Esophagus squamous epithelium (tissue), 4 donors: ENCODE results near the gene DNALI1.

ENCODE experiments used
- POLR2A ChIP-seq, 4 donors: fragments of 450-650 bp; IDR thresholded peaks; one replicate each; pipeline ENCODE4 v1.6.1; 2017; ENCODE audit warnings: antibody characterized with exemption in 4 of 4, mild to moderate bottlenecking in 4 of 4, moderate library complexity in 3 of 4
- TF ChIP-seq, protein P1 (sequence below), 6 experiments: fragments of 450-650 bp in 4 of 6; fragments of 200-600 bp in 2 of 6; sonication (generic) in 2 of 6; IDR thresholded peaks; one replicate each; pipeline ENCODE4 v1.5.1; 2016 to 2019; ENCODE audit warnings: antibody characterized with exemption in 6 of 6, mild to moderate bottlenecking in 4 of 6, moderate library complexity in 4 of 6

DNA sequence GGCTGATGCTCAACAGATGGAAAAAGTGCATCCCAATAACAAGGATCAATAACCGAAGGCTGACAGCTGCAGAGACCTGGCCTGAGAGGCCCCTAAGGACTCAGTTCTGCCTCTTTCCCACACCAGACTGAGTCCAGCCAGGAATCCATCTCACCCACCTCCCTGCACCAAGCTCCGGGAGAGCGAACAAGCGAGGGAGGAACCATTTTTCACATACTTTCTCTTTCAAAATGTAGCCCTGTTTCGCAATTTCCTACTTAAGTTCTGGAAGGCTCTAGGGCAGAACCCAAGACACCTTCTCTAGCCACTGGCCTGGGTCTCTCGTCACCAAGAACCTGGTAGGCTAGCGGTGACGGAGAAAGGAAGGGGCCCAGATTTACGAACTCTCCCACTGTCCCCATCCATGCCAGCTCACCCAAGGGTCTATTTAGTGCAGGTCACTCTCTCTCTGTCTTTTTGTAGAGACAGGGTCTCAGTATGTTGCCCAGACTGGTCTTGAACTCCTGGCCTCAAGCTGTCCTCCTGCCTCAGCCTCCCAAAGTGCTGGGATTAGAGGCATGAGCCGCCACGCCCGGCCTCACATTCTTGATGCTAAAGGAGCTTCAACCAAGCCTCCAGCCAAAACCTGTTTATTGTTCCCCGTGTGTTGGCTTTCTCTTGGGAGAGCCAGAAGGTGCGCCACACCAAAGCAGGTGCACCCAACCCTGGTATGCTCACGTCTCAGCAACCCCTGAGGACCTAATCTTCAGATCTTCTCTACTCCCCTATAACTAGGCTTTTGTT lies 49.9 kb downstream of the DNALI1 start:
- TF ChIP-seq, protein P1, sequence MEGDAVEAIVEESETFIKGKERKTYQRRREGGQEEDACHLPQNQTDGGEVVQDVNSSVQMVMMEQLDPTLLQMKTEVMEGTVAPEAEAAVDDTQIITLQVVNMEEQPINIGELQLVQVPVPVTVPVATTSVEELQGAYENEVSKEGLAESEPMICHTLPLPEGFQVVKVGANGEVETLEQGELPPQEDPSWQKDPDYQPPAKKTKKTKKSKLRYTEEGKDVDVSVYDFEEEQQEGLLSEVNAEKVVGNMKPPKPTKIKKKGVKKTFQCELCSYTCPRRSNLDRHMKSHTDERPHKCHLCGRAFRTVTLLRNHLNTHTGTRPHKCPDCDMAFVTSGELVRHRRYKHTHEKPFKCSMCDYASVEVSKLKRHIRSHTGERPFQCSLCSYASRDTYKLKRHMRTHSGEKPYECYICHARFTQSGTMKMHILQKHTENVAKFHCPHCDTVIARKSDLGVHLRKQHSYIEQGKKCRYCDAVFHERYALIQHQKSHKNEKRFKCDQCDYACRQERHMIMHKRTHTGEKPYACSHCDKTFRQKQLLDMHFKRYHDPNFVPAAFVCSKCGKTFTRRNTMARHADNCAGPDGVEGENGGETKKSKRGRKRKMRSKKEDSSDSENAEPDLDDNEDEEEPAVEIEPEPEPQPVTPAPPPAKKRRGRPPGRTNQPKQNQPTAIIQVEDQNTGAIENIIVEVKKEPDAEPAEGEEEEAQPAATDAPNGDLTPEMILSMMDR (IDR thresholded peaks at IDR 0.05) = no peak
- no peak for TF ChIP-seq POLR2A (IDR thresholded peaks at IDR 0.05)
